ENCODE measurements around the gene TMEM184B. TPM values are rescaled to one million over a fixed set of nuclear protein-coding genes. Genes with fewer than 3 reads are reported as not detected.
A peak's percentile ranks its signal among the peaks of the same experiment; 100 is the strongest.

Gene TMEM184B
- total RNA-seq, 4 donors from 2014 or later, result 61.1 to 138 (median 72.0) TPM

DNA sequence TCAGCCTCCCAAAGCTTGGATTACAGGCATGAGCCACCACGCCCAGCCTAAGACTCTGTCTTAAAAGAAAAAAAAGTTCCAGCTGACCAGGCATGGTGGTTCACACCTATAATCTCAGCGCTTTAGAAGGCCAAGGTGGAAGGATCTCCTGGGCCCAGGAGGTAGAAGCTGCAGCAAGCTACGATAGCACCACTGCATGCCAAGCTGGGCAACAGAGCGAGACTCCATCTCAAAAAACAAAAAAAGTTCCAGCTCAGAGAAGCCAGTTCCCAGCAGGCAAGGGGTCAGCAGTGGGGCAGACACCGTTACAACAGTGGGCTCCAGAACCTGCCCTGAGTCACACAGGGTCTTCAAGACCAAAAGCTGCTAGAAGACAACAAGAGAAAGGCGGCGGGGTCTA is 3.3 kb downstream of the TMEM184B start:
- H3K4me1 ChIP-seq, result peaks cover 0 to 88% (median 42%) of the 10 kb centered on the region in 4 donors
- H3K27ac ChIP-seq, result peak overlapping the region in 2 of 4 donors; percentile 99
- no peaks in the 10 kb centered on the region for H3K27me3 ChIP-seq
- 79 to 82% methylated on average over 7 of the region's 7 CpGs for WGBS, 2 donors
- H3K36me3 ChIP-seq, result no peaks in the 10 kb centered on the region
- no peak for DNase-seq (ENCODE audit: low spot score in 2 of 2)
- H3K4me3 ChIP-seq, result no peak overlapping the region
- H3K9me3 ChIP-seq, result no peaks in the 10 kb centered on the region
- TF ChIP-seq POLR2A (IDR thresholded peaks at IDR 0.05) (no peak), EP300 (IDR thresholded peaks at IDR 0.05) (no peak)
- TF ChIP-seq, protein P1, sequence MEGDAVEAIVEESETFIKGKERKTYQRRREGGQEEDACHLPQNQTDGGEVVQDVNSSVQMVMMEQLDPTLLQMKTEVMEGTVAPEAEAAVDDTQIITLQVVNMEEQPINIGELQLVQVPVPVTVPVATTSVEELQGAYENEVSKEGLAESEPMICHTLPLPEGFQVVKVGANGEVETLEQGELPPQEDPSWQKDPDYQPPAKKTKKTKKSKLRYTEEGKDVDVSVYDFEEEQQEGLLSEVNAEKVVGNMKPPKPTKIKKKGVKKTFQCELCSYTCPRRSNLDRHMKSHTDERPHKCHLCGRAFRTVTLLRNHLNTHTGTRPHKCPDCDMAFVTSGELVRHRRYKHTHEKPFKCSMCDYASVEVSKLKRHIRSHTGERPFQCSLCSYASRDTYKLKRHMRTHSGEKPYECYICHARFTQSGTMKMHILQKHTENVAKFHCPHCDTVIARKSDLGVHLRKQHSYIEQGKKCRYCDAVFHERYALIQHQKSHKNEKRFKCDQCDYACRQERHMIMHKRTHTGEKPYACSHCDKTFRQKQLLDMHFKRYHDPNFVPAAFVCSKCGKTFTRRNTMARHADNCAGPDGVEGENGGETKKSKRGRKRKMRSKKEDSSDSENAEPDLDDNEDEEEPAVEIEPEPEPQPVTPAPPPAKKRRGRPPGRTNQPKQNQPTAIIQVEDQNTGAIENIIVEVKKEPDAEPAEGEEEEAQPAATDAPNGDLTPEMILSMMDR (IDR thresholded peaks at IDR 0.05), result no peak

DNA sequence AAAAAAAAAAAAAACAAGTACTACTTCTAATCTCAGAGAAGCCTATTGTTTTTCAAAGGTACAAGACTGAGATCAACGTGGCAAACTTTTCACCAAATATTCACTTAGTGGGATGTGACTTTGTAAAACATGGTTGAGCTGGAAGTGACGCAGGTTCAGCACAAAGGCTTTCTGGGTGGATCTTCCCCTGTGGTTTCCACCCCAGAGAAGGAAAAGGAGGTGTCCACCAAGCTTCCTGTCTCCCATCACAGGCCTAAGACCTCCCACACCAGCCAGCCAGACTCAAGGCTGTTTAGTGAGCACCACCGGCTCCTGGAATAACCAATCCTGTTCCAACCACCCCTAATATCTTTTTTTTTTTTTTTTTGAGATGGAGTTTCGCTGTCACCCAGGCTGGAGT is 5.7 kb downstream of the TMEM184B start:
- H3K4me1 ChIP-seq, result peaks cover 0 to 85% (median 45%) of the 10 kb centered on the region in 4 donors
- peak overlapping the region in 2 of 4 donors; percentile 66 to 84 for H3K27ac ChIP-seq
- no peaks in the 10 kb centered on the region for H3K9me3 ChIP-seq
- WGBS, 2 donors, result 42 to 53% methylated on average over 4 of the region's 4 CpGs
- no peak for DNase-seq (ENCODE audit: low spot score in 2 of 2)
- H3K4me3 ChIP-seq, result no peak overlapping the region
- peaks cover 0 to 11% (median 0%) of the 10 kb centered on the region in 3 donors for H3K36me3 ChIP-seq
- peak in 1 of 2 donors; percentile 23 for TF ChIP-seq EP300 (IDR thresholded peaks at IDR 0.05)
- TF ChIP-seq, protein P1 (IDR thresholded peaks at IDR 0.05), result no peak
- H3K27me3 ChIP-seq, result no peaks in the 10 kb centered on the region

DNA sequence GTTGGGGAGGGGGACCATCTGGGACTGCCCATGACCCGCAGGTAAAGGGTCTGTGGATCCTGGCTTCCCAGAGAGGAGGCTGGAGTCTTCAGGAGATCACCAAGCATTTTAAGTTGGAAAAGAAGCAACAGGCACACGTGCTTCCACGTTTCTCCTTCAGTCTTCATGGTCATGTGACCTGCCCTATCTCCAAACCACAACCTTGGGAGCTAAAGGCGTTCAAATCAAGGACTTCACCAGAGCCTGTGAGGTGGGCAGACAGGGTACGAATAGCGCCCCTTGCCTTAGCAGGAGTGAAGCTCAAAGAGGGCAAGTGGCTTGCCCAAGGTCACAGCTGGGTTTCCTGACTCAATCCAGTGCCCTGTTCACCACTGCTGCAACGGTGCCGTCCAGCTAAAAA is 6.7 kb downstream of the TMEM184B start:
- H3K4me1 ChIP-seq, result peaks cover 0 to 85% (median 48%) of the 10 kb centered on the region in 4 donors
- H3K9me3 ChIP-seq, result no peaks in the 10 kb centered on the region
- H3K27me3 ChIP-seq, result no peaks in the 10 kb centered on the region
- H3K27ac ChIP-seq, result peak overlapping the region; percentile 13 to 84 (median 54)
- DNase-seq (ENCODE audit: low spot score in 2 of 2), result no peak
- 40 to 47% methylated on average over 8 of the region's 8 CpGs for WGBS, 2 donors
- H3K4me3 ChIP-seq, result no peak overlapping the region
- TF ChIP-seq, protein P1 (IDR thresholded peaks at IDR 0.05), result no peak
- TF ChIP-seq EP300 (IDR thresholded peaks at IDR 0.05), result no peak
- H3K36me3 ChIP-seq, result peaks cover 0 to 11% (median 0%) of the 10 kb centered on the region in 3 donors

DNA sequence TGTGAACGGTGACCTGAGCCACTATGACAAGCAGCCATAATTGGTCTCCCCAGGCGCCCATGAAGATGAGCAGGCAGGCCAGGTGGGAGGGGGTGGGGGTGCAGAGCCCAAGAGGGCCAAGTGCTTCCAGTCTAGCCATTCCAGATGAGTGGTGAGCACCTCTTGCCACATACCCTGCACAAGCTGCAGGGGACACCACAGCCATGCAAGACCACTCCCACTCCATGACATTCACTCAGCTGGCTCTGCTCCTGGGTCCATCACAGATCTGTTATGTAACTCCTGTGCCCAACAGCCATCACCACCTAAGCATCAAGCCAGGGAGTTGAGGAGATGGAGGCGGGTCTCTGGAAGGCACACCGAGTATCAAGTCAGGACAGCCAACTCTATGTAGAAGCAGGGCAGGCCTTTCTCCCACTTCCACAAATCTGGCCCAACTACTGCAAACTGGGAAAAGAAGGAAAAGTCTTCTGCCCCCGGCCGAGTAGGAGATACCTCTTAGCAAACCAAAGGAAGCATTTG is 8.4 kb downstream of the TMEM184B start:
- Histone ChIP-seq H3K4me1 (peaks cover 3 to 85% (median 43%) of the 10 kb centered on the region in 4 donors), H3K27me3 (no peaks in the 10 kb centered on the region), H3K36me3 (peaks cover 0 to 11% (median 0%) of the 10 kb centered on the region in 3 donors), H3K27ac (peak overlapping the region in 1 of 4 donors; percentile 66), H3K4me3 (no peak overlapping the region), H3K9me3 (no peaks in the 10 kb centered on the region)
- DNase-seq (ENCODE audit: low spot score in 2 of 2), result no peak
- WGBS, 2 donors, result 71 to 82% methylated on average over 6 of the region's 6 CpGs
- no peak for TF ChIP-seq POLR2A (IDR thresholded peaks at IDR 0.05)
- TF ChIP-seq EP300 (IDR thresholded peaks at IDR 0.05), result no peak
- TF ChIP-seq, protein P1 (IDR thresholded peaks at IDR 0.05), result no peak

DNA sequence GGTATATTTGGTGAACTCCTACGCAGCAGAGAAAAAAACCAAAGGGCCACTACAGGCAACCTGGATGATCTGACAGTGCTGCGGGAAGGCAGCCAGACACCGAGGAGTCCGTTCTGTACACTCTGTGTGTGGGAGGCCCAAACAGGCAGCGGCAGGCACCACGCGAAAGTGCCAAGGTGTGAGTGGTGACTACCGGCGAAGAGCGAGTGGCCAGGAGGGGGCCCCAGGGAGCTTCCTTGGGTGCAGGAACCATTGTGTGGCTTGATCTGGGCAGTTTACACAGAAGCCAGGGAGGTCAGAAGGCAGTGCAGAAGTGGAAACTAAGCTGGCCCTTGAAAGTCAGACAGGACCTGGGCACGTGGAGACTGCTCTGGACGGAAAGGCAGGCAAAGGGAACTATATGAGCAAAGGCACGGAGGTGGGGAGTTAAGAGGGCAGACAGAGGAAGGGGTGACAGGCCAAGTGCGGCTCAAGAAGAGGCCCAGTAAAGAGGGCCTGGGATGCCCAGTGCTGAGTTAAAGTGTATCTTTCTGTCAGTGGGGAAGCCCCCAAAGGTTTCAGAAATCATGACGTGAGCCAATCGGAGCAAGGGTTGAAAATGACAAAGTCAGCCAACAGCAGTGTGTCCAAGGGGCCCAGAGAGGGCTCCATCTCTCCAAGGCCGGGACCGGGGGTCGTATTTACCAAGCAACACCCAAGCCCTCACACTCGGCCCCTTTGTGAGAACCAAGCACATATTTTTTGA is 10.6 kb downstream of the TMEM184B start:
- H3K9me3 ChIP-seq, result no peaks in the 10 kb centered on the region
- DNase-seq (ENCODE audit: low spot score in 2 of 2), result no peak
- no peak for TF ChIP-seq POLR2A (IDR thresholded peaks at IDR 0.05)
- TF ChIP-seq EP300 (IDR thresholded peaks at IDR 0.05), result no peak
- TF ChIP-seq, protein P1 (IDR thresholded peaks at IDR 0.05), result peak; percentile 34 to 60 (median 47)
- H3K4me3 ChIP-seq, result no peak overlapping the region
- H3K36me3 ChIP-seq, result peaks cover 0 to 11% (median 0%) of the 10 kb centered on the region in 3 donors
- H3K27me3 ChIP-seq, result no peaks in the 10 kb centered on the region
- H3K27ac ChIP-seq, result peak overlapping the region; percentile 63 to 90 (median 78)
- peaks cover 3 to 85% (median 49%) of the 10 kb centered on the region in 4 donors for H3K4me1 ChIP-seq
- WGBS, 2 donors, result 51 to 59% methylated on average over 20 of the region's 20 CpGs
